IPS DF 4.7 (cell line): ENCODE measurements around the gene GK.
A peak's percentile ranks its signal among the peaks of the same experiment; 100 is the strongest.
"Not testable (repeated sequence)": the region's sequence is repeated elsewhere in the genome, so short reads cannot be mapped to it uniquely, and the experiment has no call there.

ENCODE experiments used
- DNase-seq: peaks from one replicate; pipeline ENCODE4 v3.0.0-alpha.2; 2013; ENCODE audit warnings: low spot score; ENCODE audit errors: extremely low read depth

The GK gene

DNA sequence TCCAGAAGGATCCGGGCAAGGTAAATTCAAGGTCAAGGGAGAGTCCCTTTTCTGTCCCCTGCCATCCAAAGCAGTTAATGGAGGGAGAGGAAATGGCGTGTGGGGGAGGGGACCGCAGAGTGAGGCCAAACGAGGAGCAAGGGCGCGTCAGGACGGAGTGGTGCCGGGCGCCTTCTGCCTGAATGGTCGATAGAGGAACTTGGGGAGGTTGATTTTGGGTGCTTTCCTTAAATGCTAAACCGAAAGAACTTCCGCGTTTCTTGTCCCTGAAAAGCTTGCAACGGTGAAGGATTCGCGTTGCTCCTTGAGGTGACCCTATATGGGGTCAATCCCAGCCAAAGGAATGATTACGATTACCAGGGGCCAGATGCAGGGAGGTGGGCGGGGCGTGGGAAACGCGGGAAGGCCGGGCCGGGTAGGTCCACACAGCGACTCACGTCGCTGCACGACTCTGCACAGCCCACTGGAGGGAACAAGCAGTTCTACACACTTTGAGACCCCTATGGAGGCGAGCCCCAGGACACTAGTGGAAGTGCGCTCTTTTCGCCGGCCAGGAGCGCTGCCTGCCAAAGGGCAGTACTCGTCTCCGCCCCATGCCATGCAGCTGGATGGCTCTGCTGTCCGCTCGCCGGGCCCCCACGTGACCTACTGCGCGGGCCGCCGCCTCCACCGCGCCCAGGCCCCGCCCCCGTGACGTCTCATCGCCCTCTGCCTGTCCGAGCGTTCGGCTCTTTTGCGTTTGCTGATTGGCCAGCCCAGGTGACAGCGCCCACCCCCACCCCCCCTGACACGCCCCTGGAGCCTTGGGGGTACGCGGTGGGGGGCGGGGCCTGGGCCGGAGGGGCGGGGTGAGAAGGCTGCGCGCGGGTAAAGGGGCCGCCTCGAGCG is 452 bp upstream of the GK start:
- peak; percentile 22 for DNase-seq

DNA sequence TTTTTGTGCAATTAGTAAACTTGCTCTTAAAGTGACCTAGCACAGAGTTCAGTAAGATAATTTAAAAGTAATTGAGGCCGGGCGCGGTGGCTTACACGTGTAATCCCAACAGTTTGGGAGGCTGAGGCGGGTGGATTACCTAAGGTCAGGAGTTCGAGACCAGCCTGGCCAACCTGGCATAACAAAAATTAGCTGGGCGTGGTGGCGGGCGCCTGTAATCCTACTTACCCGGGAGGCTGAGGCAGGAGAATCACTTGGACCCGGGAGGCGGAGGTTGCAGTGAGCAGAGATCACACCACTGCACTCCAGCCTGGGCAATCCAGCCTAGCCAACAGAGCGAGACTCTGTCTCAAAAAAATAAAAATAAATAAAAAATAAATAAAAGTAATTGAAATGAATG is 1.2 kb downstream of the GK start:
- DNase-seq = not testable (repeated sequence)

DNA sequence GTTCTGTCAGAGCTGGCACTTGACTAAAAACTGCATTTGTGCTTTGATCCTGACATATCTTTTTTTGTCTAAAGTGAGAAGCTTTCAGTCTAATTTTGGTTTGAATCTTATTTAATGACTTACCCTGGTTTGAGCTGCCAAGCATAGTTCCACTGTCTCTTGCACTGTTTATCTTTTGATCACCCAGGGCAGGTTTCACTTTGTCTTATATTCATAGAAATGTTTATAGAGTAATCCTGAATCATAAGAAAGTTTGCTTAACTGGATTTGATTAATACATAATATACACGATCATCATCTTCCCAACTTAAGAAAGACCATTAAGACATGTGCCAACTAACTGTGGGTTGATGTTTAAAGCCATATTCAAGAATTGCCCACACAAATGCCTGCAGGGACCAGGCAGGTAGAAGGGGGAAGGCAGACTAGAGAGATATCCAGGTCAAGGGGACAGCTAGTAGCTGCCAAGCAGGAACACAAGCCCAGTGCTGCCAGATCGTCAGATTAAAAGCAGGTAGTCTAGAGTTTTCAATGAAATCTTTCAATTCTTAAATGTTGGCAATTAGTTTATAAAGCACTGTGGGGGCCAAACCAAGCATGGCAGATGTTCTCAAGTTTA is 1.9 kb downstream of the GK start:
- no peak for DNase-seq

DNA sequence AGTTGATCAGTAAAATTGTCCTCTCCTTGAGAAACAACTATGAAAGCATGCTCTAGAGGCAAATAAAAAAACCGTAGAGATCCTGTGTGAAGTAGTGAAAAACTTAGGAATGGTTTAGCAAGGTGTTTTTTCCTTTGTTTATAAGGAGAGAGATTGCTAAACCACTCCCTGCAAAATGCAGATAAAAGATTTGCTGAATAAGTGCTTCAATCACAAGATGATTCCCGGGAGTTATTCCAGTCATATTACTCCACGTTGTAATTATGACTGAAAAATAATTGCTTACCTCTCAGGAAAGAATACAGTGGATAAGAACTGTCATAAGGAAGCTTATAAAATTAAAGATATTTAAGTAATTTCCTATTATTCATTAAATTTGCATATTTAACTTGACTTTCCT is 2.8 kb downstream of the GK start:
- no peak for DNase-seq

DNA sequence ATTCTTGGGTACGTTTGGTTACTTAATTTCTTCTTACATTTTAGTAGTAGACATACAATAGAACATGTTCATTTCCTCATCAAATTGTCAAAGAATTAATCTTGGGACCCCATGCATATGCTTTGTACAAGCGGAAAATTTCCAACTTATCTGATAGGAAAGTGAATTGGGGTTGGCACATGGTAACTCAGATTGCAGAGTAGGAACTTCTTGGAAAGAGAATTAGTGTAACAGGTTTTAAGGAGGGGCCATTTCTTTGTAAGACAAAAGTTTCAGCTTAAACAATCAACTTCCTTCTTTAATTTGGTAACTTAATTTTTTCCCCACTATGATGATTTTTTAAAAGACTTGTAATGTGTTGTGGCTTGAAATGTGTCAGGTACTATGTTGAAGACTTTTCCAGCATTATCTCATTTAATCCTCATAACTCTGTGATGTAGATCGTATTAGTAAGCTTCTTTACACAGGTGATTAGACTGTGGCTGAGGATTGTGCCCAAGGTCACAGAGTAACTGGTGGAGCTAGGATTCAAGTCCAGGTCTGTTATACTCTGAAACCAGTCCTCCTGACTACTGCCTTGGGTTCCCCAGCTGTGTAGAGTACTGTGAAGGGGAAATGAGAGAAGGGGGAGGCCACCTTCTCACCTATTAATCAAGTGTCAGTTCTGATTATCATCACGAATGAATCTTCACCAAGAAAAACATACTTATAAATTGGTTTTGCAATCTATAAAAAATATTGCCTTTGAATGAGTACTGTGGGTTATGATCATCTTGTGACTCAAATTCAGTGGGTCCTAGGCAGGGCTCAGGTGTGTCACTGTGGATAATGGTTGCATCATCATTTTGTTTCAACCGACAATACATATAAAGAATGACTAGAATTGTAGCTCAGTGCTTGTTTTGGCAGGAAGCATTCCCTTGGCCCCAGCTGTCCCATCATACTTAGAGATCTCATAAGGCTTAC is 4.3 kb downstream of the GK start:
- DNase-seq = no peak

DNA sequence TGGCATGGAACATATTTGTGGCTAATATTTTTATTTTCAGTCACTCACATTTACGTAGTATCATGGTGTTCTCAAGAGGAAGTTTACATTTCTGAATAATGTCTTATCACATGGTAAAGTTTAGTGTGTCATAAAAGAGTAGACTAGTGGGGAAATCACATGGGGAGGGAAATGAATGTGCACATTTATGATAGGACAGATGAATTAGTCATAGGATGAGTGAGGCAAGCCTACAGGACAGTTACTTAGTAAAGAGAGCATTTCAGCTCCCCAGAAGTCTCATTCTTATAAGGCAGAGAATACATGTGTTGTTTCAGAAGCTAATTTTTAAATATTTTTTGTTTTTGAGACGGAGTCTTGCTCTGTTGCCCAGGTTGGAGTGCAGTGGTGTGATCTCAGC is 6.2 kb downstream of the GK start:
- DNase-seq = no peak

DNA sequence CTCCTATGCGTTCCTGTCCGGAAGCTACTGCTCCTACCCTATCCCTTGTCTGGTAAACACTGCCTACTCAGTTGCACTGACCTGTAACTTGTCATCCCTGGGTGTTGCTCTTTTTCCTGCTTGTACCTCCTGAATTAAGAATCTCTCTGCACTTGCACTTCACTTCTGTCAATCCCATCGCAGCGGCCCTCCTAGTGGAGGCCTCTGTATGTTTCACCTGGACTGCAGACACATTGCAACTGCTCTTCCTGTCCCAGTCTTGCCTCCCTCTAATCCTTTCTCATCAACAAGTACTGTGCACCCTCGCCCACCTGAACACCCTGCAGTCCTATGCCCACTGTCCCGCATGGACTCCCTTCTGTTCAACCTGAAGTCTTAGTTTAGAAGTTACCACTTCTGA is 8.0 kb downstream of the GK start:
- no peak for DNase-seq

GRCh38 chrX:30663322-30663721 is 10.1 kb downstream of the GK start:
- no peak for DNase-seq

GRCh38 chrX:30665471-30665870 is 12.2 kb downstream of the GK start:
- DNase-seq = no peak

DNA sequence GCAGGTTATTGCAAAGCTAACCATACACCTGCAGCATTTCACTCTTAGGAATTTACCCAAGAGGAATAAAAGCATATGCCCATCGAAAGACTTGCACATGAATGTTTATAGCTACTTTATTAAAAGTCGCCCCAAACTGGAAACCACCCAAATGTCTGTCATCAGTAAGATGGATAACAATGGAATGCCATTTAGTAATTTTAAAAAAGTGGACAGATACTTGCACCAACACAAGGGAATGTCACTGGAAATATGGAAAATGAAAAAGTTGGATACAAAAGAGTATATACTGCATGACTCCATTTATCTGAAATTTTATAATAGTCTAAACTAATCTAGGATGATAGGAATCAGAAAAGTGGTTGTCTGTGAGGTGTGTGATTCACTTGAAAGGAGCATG is 12.9 kb downstream of the GK start:
- DNase-seq = no peak

GRCh38 chrX:30668581-30668980 is 15.4 kb downstream of the GK start:
- no peak for DNase-seq

DNA sequence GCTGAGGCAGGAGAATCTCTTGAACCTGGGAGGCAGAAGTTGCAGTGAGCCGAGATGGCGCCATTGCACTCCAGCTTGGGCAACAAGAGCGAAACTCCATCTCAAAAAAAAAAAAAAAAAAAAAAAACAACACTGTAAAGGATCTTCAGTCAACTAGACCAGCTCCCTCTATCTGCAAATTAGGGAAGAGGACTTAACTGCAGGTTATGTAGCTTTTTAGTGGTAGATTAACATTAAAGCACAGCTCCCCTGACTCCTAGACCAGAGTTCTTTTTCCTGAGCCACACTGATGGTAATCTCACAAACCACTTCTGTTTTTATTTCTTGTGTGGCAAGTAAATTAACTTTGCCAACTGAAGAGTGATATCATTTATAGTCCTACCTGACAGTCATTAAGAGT is 18.0 kb downstream of the GK start:
- not testable (repeated sequence) for DNase-seq

GRCh38 chrX:30673127-30673796 is 20.0 kb downstream of the GK start:
- no peak for DNase-seq

- DNase-seq = no peak
These were observed 20.8 kb downstream of the GK start for GRCh38 chrX:30673884-30674598.

DNA sequence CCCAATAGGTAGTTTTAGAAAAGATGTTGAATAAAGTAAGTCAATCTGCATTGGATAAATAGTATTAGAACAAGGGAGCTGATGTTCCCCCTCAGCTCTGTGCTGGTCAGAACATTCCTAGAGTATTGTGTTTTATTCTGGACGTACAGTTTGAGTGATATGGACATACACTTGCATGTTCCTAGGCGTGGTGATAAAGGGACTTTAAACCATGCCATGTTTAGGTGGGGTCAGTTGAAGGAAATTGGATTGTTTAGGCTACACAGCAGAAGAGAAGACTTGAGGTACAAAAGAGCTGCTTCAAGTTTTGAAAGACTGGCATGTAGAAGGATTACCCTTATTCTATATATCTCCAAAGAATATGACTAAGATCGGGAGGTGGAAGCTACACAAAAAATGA is 21.6 kb downstream of the GK start:
- no peak for DNase-seq

DNA sequence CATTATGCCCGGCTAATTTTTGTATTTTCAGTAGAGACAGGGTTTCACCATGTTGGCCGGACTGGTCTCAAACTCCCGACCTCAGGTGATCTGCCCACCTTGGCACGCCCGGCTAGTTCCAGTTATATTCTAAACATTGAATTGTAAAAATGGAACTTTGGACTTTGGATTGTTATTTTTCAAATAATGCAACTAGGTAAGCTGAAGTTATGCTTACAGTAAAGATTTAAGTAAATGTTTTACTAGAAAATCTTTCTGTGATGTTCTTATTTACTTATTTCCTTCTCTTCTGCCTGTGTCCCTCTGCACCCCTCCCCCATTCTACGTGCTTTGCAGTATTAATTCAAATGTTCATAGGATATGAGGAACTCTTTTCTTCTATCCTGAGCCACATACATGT is 26.1 kb downstream of the GK start:
- DNase-seq = no peak

DNA sequence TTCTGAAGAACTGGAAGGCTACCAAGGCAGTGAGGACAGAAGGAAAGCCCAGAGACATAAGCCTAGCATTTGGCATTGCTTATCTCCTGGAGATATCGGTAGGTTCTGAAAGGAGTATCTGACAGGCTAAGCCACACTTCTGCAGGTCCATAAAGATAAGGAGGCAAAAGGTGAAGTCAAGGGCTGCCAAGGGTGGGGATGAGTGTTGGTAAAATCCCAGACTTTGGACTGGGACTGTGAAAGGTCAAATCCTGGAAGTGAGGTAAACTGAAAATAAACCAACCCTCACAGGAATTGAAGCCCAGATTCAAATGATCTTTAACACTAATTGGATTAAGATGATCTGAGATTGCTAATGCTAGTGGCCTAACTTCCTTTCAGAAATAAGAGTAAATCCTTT is 27.4 kb downstream of the GK start:
- no peak for DNase-seq

- DNase-seq = no peak
These were observed 35.4 kb downstream of the GK start for GRCh38 chrX:30688641-30689040.

GRCh38 chrX:30689116-30689515 is 35.9 kb downstream of the GK start:
- DNase-seq = no peak

GRCh38 chrX:30690330-30690729 is 37.1 kb downstream of the GK start:
- DNase-seq = no peak
